Measurements from ENCODE around the gene SPTY2D1. TPM values are rescaled to one million over a fixed set of nuclear protein-coding genes. Genes with fewer than 3 reads are reported as not detected.
"Not testable (repeated sequence)": the region's sequence is repeated elsewhere in the genome, so short reads cannot be mapped to it uniquely, and the experiment has no call there.

The SPTY2D1 gene
- total RNA-seq, 1 donor from 2014 or later = 12.3 TPM

DNA sequence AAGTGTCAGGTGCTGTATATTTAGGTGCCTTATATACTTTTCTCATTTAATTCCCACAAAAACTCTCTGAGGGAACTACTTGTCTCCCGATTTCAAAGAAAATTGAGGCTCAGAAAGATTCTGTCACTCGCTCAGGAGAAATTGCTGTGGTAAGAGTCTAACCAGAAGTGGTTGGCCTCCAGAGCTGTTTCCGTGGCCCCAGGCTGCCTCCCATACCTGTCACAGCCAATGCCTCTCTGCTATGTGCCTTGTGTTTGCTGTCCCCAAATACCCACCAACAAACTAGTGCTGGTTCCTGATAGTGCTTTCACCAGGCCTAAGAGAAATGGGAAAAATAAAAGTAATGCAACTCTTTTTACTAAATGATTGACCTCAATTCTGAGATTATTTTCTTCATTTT, 43.4 kb upstream of the SPTY2D1 start:
- Histone ChIP-seq H3K27me3 (no peaks in the 10 kb centered on the region), H3K4me1 (no peaks in the 10 kb centered on the region), H3K9ac (no peak overlapping the region), H3K36me3 (no peaks in the 10 kb centered on the region), H3K4me3 (no peak overlapping the region), H2AFZ (replicated peaks) (no peak overlapping the region), H3K79me2 (ENCODE audit: low read depth) (no peaks in the 10 kb centered on the region), H4K20me1 (ENCODE audit: low read depth) (no peaks in the 10 kb centered on the region), H3K4me2 (no peak overlapping the region), H3F3A (ENCODE audit: low read depth) (no peaks in the 10 kb centered on the region), H3K27ac (no peak overlapping the region), H3K9me3 (ENCODE audit: low read depth) (no peaks in the 10 kb centered on the region)
- Mint-ChIP-seq H3K4me1 (peaks cover 4% of the 10 kb centered on the region), H3K27me3 (ENCODE audit: insufficient read depth, low read depth) (peaks cover 2% of the 10 kb centered on the region), H3K9me3 (no peaks in the 10 kb centered on the region), H3K27ac (no peak overlapping the region), H3K36me3 (no peaks in the 10 kb centered on the region), H3K4me3 (no peak overlapping the region)
- no peak for DNase-seq (ENCODE audit: low spot score)
- TF ChIP-seq, protein P1, sequence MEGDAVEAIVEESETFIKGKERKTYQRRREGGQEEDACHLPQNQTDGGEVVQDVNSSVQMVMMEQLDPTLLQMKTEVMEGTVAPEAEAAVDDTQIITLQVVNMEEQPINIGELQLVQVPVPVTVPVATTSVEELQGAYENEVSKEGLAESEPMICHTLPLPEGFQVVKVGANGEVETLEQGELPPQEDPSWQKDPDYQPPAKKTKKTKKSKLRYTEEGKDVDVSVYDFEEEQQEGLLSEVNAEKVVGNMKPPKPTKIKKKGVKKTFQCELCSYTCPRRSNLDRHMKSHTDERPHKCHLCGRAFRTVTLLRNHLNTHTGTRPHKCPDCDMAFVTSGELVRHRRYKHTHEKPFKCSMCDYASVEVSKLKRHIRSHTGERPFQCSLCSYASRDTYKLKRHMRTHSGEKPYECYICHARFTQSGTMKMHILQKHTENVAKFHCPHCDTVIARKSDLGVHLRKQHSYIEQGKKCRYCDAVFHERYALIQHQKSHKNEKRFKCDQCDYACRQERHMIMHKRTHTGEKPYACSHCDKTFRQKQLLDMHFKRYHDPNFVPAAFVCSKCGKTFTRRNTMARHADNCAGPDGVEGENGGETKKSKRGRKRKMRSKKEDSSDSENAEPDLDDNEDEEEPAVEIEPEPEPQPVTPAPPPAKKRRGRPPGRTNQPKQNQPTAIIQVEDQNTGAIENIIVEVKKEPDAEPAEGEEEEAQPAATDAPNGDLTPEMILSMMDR (IDR thresholded peaks at IDR 0.05) = no peak
- TF ChIP-seq EZH2phosphoT487 (IDR thresholded peaks at IDR 0.05) (no peak), EZH2 (IDR thresholded peaks at IDR 0.05) (no peak)

DNA sequence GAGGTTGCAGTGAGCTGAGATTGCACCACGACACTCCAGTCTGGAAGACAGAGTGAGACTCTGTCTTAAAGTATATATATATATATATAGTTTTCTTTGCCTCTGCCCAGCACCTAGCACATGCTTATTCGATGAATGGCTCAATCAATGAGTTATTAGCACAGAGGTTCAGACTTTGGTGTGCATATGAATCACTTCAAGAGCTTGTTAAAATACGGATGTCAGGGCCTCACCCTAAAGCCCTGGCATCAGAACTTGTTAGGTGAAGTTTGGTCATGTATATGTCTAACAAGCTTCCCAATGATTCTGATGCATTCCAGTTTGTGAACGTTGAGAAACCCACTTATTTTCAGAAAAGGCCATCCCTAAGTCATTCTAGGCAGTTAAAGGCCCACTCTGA, 42.7 kb upstream of the SPTY2D1 start:
- Histone ChIP-seq H3K4me1 (no peaks in the 10 kb centered on the region), H3K36me3 (no peaks in the 10 kb centered on the region), H4K20me1 (ENCODE audit: low read depth) (no peaks in the 10 kb centered on the region), H3F3A (ENCODE audit: low read depth) (no peaks in the 10 kb centered on the region), H3K9ac (no peak overlapping the region), H3K79me2 (ENCODE audit: low read depth) (no peaks in the 10 kb centered on the region), H3K9me3 (ENCODE audit: low read depth) (no peaks in the 10 kb centered on the region), H3K27me3 (no peaks in the 10 kb centered on the region), H3K4me3 (no peak overlapping the region), H3K4me2 (no peak overlapping the region), H3K27ac (no peak overlapping the region), H2AFZ (replicated peaks) (no peak overlapping the region)
- no peaks in the 10 kb centered on the region for H3K9me3 Mint-ChIP-seq
- no peaks in the 10 kb centered on the region for H3K36me3 Mint-ChIP-seq
- no peak overlapping the region for H3K4me3 Mint-ChIP-seq
- DNase-seq (ENCODE audit: low spot score) = no peak
- peaks cover 4% of the 10 kb centered on the region for H3K4me1 Mint-ChIP-seq
- H3K27me3 Mint-ChIP-seq (ENCODE audit: insufficient read depth, low read depth) = peaks cover 2% of the 10 kb centered on the region
- no peak for TF ChIP-seq EZH2 (IDR thresholded peaks at IDR 0.05)
- no peak for TF ChIP-seq EZH2phosphoT487 (IDR thresholded peaks at IDR 0.05)
- TF ChIP-seq, protein P1 (IDR thresholded peaks at IDR 0.05) = no peak
- H3K27ac Mint-ChIP-seq = no peak overlapping the region

DNA sequence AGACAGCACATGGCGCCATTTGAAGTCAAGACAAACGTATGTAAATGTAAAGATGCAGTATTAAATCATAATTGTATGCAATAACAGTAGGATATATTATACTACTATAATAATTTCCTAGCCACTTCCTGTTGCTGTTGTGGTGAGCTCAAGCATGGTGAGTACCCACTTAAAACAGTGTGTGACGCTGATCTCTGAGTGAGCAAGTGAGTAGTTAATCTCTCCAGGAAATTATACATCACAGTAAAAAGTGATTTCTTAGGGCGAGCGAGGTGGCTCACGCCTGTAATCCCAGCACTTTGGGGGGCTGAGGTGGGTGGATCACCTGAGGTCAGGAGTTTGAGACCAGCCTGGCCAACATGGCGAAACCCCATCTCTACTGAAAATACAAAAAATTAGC, 38.1 kb upstream of the SPTY2D1 start:
- H3K27ac ChIP-seq; H3K4me1 Mint-ChIP-seq; H3K4me3 ChIP-seq; H3K27me3 ChIP-seq; H3K4me3 Mint-ChIP-seq; H3K36me3 Mint-ChIP-seq; H3F3A ChIP-seq (ENCODE audit: low read depth); H3K4me2 ChIP-seq; H3K79me2 ChIP-seq (ENCODE audit: low read depth); H3K27me3 Mint-ChIP-seq (ENCODE audit: insufficient read depth, low read depth); DNase-seq (ENCODE audit: low spot score); H4K20me1 ChIP-seq (ENCODE audit: low read depth); H3K9me3 Mint-ChIP-seq; H3K9ac ChIP-seq; H3K4me1 ChIP-seq; H2AFZ ChIP-seq (replicated peaks); H3K36me3 ChIP-seq; H3K27ac Mint-ChIP-seq; H3K9me3 ChIP-seq (ENCODE audit: low read depth): not testable (repeated sequence)

DNA sequence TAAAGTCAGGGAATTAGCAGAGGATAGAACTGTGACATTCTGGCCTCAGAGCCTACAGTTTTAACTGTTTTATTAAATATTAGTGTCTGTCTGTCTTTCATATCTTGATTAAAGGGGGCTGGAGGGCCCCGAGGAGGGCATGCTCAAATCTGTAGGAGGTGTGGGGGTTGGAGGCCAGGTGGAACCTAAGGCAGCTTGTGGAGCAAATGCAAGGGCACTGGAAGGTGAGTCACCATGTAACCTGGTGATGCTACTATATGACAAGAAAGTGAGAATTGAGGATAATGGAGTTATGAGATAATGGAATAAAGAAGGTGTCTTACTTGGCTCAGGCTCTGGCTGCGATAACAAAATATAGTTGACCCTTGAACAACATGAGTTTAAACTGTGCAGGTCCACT, 37.1 kb upstream of the SPTY2D1 start:
- no peak overlapping the region for H3K27ac ChIP-seq
- Mint-ChIP-seq H3K36me3 (no peaks in the 10 kb centered on the region), H3K27ac (no peak overlapping the region), H3K4me1 (peaks cover 7% of the 10 kb centered on the region), H3K27me3 (ENCODE audit: insufficient read depth, low read depth) (peaks cover 5% of the 10 kb centered on the region), H3K9me3 (no peaks in the 10 kb centered on the region), H3K4me3 (no peak overlapping the region)
- no peaks in the 10 kb centered on the region for H3K9me3 ChIP-seq (ENCODE audit: low read depth)
- TF ChIP-seq EZH2phosphoT487 (IDR thresholded peaks at IDR 0.05) (no peak), EZH2 (IDR thresholded peaks at IDR 0.05) (no peak)
- TF ChIP-seq, protein P1 (IDR thresholded peaks at IDR 0.05) = no peak
- H3K79me2 ChIP-seq (ENCODE audit: low read depth) = no peaks in the 10 kb centered on the region
- no peaks in the 10 kb centered on the region for H3K36me3 ChIP-seq
- no peaks in the 10 kb centered on the region for H3K4me1 ChIP-seq
- H3K9ac ChIP-seq = no peak overlapping the region
- H3F3A ChIP-seq (ENCODE audit: low read depth) = no peaks in the 10 kb centered on the region
- no peaks in the 10 kb centered on the region for H3K27me3 ChIP-seq
- no peaks in the 10 kb centered on the region for H4K20me1 ChIP-seq (ENCODE audit: low read depth)
- H2AFZ ChIP-seq (replicated peaks) = no peak overlapping the region
- H3K4me2 ChIP-seq = no peak overlapping the region
- no peak for DNase-seq (ENCODE audit: low spot score)
- H3K4me3 ChIP-seq = no peak overlapping the region
